SK-N-SH (cell line): Measurements from ENCODE around the gene MPIG6B. TPM values are rescaled to one million over a fixed set of nuclear protein-coding genes. Genes with fewer than 3 reads are reported as not detected.

Experiments
- CTCF ChIA-PET: fragments of 300-600, 350-600 bp; formaldehyde crosslinking; extraction: SDS; loops from one replicate; lab custom pipeline; 2021; lab: Yijun Ruan, JAX
- POLR2A ChIA-PET: fragments of 350-600 bp; sonication (Branson Sonifier 250); formaldehyde crosslinking; extraction: SDS; loops from one replicate; lab custom pipeline; 2020; ENCODE audit warnings: antibody characterized with exemption, inconsistent platforms; lab: Yijun Ruan, JAX
- DNase-seq: peaks from one replicate; pipeline ENCODE4 v3.0.0; 2012
- H2AFZ ChIP-seq: fragments of 200-600 bp; sonication (generic); 2 replicates; pipeline ENCODE4 v1.8.1; 2016; ENCODE audit warnings: antibody characterized with exemption, mild to moderate bottlenecking, low read depth
- H3F3A ChIP-seq: fragments of 200-600 bp; sonication (generic); replicated peaks from 2 replicates; pipeline ENCODE3; 2016; ENCODE audit warnings: antibody characterized with exemption, mild to moderate bottlenecking; ENCODE audit not compliant: insufficient read depth
- H3K27ac ChIP-seq, 2 experiments: fragments of 200-500 bp in 1 of 2; fragments of 200-600 bp in 1 of 2; sonication (Bioruptor generic) in 1 of 2; sonication (generic), shearing (Covaris generic) in 1 of 2; 2 replicates each; pipeline versions ENCODE4 v1.5.1 to v1.6.1; 2014 to 2016; ENCODE audit warnings: low read depth in 2 of 2, inconsistent platforms in 1 of 2, low read length in 1 of 2, mild to moderate bottlenecking in 1 of 2, mixed read lengths in 1 of 2
- H3K27me3 ChIP-seq: fragments of 200-600 bp; sonication (generic), shearing (Covaris generic); 2 replicates; pipeline ENCODE4 v1.6.1; 2016; ENCODE audit warnings: mixed run types; ENCODE audit not compliant: insufficient read depth
- H3K36me3 ChIP-seq, 2 experiments: fragments of 200-500 bp in 1 of 2; fragments of 200-600 bp in 1 of 2; sonication (Bioruptor generic) in 1 of 2; sonication (generic) in 1 of 2; replicated peaks in 1 of 2; 2 replicates each; pipeline versions ENCODE3 to v1.5.1; 2014 to 2016; ENCODE audit warnings: low read length in 1 of 2, mild to moderate bottlenecking in 1 of 2; ENCODE audit not compliant: insufficient read depth in 2 of 2, control insufficient read depth in 1 of 2
- H3K4me1 ChIP-seq, 2 experiments: fragments of 200-500 bp in 1 of 2; fragments of 200-600 bp in 1 of 2; sonication (Bioruptor generic) in 1 of 2; sonication (generic), shearing (Covaris generic) in 1 of 2; 2 replicates each; pipeline versions ENCODE4 v1.5.1 to v1.6.1; 2014 to 2016; ENCODE audit warnings: low read depth in 1 of 2, low read length in 1 of 2, mixed run types in 1 of 2; ENCODE audit not compliant: insufficient read depth in 2 of 2, control insufficient read depth in 1 of 2
- H3K4me2 ChIP-seq: fragments of 200-600 bp; sonication (generic), shearing (Covaris generic); 2 replicates; pipeline ENCODE4 v1.6.1; 2017; ENCODE audit warnings: mixed run types
- H3K4me3 ChIP-seq, 2 experiments: fragments of 200-500 bp in 1 of 2; fragments of 200-600 bp in 1 of 2; sonication (Bioruptor generic) in 1 of 2; sonication (generic), shearing (Covaris generic) in 1 of 2; 2 replicates each; pipeline versions ENCODE4 v1.5.1 to v1.8.1; 2014 to 2016; ENCODE audit warnings: low read depth in 2 of 2, inconsistent platforms in 1 of 2, low read length in 1 of 2, mild to moderate bottlenecking in 1 of 2, mixed read lengths in 1 of 2, moderate library complexity in 1 of 2
- H3K79me2 ChIP-seq: fragments of 200-600 bp; sonication (generic); 2 replicates; pipeline ENCODE4 v1.8.1; 2017; ENCODE audit warnings: mild to moderate bottlenecking; ENCODE audit not compliant: insufficient read depth
- H3K9ac ChIP-seq: fragments of 200-600 bp; sonication (generic); 2 replicates; pipeline ENCODE4 v1.6.1; 2017; ENCODE audit warnings: mixed run types
- H3K9me2 ChIP-seq: fragments of 200-600 bp; sonication (generic); 2 replicates; pipeline ENCODE4 v1.6.1; 2017; ENCODE audit warnings: mixed run types
- H3K9me3 ChIP-seq: fragments of 200-600 bp; sonication (generic); 2 replicates; pipeline ENCODE4 v1.6.1; 2017; ENCODE audit warnings: mixed run types, mild to moderate bottlenecking, moderate library complexity
- H4K20me1 ChIP-seq: fragments of 200-600 bp; sonication (generic); 2 replicates; pipeline ENCODE4 v1.6.1; 2017; ENCODE audit warnings: mild to moderate bottlenecking, mixed run types; ENCODE audit not compliant: insufficient read depth
- EP300 ChIP-seq, 2 experiments: IDR thresholded peaks; 2 replicates each; pipeline versions ENCODE4 v1.4.0 to v1.6.1; 2012; ENCODE audit warnings: borderline replicate concordance in 1 of 2, low read depth in 1 of 2, low read length in 1 of 2
- EZH2phosphoT487 ChIP-seq: fragments of 200-600 bp; sonication (generic); IDR thresholded peaks from 2 replicates; pipeline ENCODE4 v1.6.1; 2017; ENCODE audit warnings: low read depth, mixed run types, mild to moderate bottlenecking, antibody characterized with exemption, moderate library complexity, borderline replicate concordance
- FOSL2 ChIP-seq: IDR thresholded peaks from 2 replicates; pipeline ENCODE4 v1.4.0; 2012; ENCODE audit warnings: low read depth, mild to moderate bottlenecking, moderate library complexity, borderline replicate concordance
- FOXJ3 ChIP-seq: sonication (generic); formaldehyde crosslinking; IDR thresholded peaks from 2 replicates; pipeline ENCODE4 v1.5.1; 2020; ENCODE audit warnings: mild to moderate bottlenecking, missing genetic modification reagents
- FOXM1 ChIP-seq: IDR thresholded peaks from 2 replicates; pipeline ENCODE4 v1.4.0; 2012; ENCODE audit warnings: low read depth, mild to moderate bottlenecking
- JUND ChIP-seq: IDR thresholded peaks from 2 replicates; pipeline ENCODE4 v1.4.0; 2012
- NFIC ChIP-seq: IDR thresholded peaks from 2 replicates; pipeline ENCODE4 v1.4.0; 2012; ENCODE audit warnings: borderline replicate concordance
- NRF1 ChIP-seq: IDR thresholded peaks from 2 replicates; pipeline ENCODE4 v1.6.1; 2012; ENCODE audit warnings: low read depth, mild to moderate bottlenecking, low read length
- RAD21 ChIP-seq: IDR thresholded peaks from 2 replicates; pipeline ENCODE4 v1.6.1; 2012; ENCODE audit warnings: mild to moderate bottlenecking, low read length
- RCOR1 ChIP-seq: fragments of 150-350 bp; IDR thresholded peaks from 2 replicates; pipeline ENCODE4 v1.6.1; 2017; ENCODE audit warnings: antibody characterized with exemption, low read length
- RXRA ChIP-seq: IDR thresholded peaks from 2 replicates; pipeline ENCODE4 v1.4.0; 2012; ENCODE audit warnings: low read depth, mild to moderate bottlenecking, borderline replicate concordance
- SIN3A ChIP-seq: IDR thresholded peaks from 2 replicates; pipeline ENCODE4 v1.6.1; 2012; ENCODE audit warnings: low read depth, mild to moderate bottlenecking, low read length, moderate library complexity, borderline replicate concordance
- TAF1 ChIP-seq: IDR thresholded peaks from 2 replicates; pipeline ENCODE4 v1.6.1; 2012; ENCODE audit warnings: low read depth, mild to moderate bottlenecking, low read length, moderate library complexity, borderline replicate concordance
- TCF12 ChIP-seq: IDR thresholded peaks from 2 replicates; pipeline ENCODE4 v1.4.0; 2012
- YY1 ChIP-seq: IDR thresholded peaks from 2 replicates; pipeline ENCODE4 v1.4.0; 2012; ENCODE audit warnings: low read depth, mild to moderate bottlenecking
- WGBS: methylation state at CpG from one replicate; pipeline ENCODE4 v1.1.6; 2017; ENCODE audit warnings: low lambda C conversion rate; 5-methylcytosine and 5-hydroxymethylcytosine counted together
- polyA plus RNA-seq, 3 experiments: library from polyadenylated mRNA; depleted of rRNA; stranded (reverse); fragments of >200 nt; gene quantifications; 2 replicates each; pipeline ENCODE4 v1.2.3, GENCODE V29; 2012
- small RNA-seq, 7 experiments: library from RNA; depleted of rRNA; stranded (forward); fragments of <200 nt; gene quantifications; one replicate each; pipeline ENCODE3, GENCODE V24; 2012
- TF ChIP-seq, protein P1 (sequence below): IDR thresholded peaks from 2 replicates; pipeline ENCODE4; 2012
- TF ChIP-seq, protein P2 (sequence below): IDR thresholded peaks from 2 replicates; pipeline ENCODE4 v1.4.0; 2012; ENCODE audit warnings: low read depth, borderline replicate concordance
- TF ChIP-seq, protein P3 (sequence below): IDR thresholded peaks from 2 replicates; pipeline ENCODE4 v1.6.1; 2012; ENCODE audit warnings: mild to moderate bottlenecking, low read depth, low read length, moderate library complexity

MPIG6B gene
- polyA plus RNA-seq, 1 of the 3 experiments (the other 2 are of a cell fraction), result not detected

DNA sequence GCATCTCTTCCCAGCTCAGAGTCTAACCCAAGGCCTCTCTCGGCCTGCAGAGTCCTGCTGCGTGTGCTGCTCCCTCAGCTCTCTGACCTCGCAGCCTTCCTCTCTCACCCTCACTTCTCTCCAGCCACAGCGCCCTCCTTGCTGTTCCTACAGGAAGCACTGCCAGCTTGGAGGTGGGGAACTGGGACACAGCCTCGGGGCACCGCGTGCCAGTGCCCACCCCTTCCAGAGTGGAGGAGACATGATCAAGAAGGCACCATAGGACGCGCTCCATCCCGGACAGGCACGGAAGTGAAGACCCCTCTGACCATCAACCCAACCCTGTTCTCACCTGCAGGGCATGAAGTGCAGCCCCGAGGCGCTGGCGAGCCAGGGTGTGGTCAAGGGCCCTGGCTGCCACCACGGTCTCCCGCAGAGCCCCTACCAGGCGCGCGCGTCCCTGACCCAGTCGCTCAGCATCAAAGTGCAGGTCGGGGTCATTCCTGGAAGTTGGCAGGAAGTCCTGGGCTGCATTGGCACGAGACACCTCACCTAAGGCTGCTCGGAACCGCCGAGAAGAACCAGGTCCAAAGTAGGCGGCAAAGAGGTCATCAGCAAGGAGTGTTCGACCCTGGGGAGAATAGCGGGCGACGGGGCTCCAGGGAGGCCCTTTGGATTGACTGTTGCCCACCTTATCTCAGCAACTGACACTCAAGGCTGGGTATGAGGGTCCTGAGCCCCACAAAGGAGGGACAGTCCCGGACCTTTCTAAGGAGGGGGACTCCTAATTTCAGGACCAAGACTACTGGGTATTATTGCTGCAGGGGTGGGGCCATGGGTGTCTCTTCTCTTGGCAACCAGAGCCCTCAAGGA lies 52.7 kb downstream of the MPIG6B start:
- peaks cover 0 to 22% of the 10 kb centered on the region in 2 experiments for H3K36me3 ChIP-seq
- H3K4me2 ChIP-seq, result no peak overlapping the region
- CTCF ChIA-PET, result interaction anchor here (0.8 to 9.9 kb wide), 4 partner anchors 10 to 54 kb away, joined by 3 to 62 read pairs (median 6); no protein-coding TSS in a partner anchor
- no peaks in the 10 kb centered on the region for H3K9me2 ChIP-seq
- H3F3A ChIP-seq, result peaks cover 3% of the 10 kb centered on the region
- no peak overlapping the region for H2AFZ ChIP-seq
- POLR2A ChIA-PET, result interaction anchor here (1.2 kb wide), 1 partner anchor 40 kb away, joined by 3 read pairs; the partner anchor contains the start of gene CLIC1
- WGBS, result 94% methylated on average over 19 of the region's 32 CpGs
- TF ChIP-seq JUND (no peak), RAD21 (no peak), FOXJ3 (no peak), SIN3A (no peak), FOXM1 (no peak), TAF1 (no peak), RXRA (no peak), EP300 (IDR thresholded peaks at IDR 0.05; ENCODE audit: borderline replicate concordance in 1 of 2, low read depth in 1 of 2, low read length in 1 of 2) (no peak), FOSL2 (no peak), NRF1 (no peak), RCOR1 (no peak), YY1 (no peak), TCF12 (no peak), EZH2phosphoT487 (no peak), NFIC (no peak)
- TF ChIP-seq, protein P1, sequence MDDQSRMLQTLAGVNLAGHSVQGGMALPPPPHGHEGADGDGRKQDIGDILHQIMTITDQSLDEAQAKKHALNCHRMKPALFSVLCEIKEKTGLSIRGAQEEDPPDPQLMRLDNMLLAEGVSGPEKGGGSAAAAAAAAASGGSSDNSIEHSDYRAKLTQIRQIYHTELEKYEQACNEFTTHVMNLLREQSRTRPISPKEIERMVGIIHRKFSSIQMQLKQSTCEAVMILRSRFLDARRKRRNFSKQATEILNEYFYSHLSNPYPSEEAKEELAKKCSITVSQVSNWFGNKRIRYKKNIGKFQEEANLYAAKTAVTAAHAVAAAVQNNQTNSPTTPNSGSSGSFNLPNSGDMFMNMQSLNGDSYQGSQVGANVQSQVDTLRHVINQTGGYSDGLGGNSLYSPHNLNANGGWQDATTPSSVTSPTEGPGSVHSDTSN, result no peak
- TF ChIP-seq, protein P2, sequence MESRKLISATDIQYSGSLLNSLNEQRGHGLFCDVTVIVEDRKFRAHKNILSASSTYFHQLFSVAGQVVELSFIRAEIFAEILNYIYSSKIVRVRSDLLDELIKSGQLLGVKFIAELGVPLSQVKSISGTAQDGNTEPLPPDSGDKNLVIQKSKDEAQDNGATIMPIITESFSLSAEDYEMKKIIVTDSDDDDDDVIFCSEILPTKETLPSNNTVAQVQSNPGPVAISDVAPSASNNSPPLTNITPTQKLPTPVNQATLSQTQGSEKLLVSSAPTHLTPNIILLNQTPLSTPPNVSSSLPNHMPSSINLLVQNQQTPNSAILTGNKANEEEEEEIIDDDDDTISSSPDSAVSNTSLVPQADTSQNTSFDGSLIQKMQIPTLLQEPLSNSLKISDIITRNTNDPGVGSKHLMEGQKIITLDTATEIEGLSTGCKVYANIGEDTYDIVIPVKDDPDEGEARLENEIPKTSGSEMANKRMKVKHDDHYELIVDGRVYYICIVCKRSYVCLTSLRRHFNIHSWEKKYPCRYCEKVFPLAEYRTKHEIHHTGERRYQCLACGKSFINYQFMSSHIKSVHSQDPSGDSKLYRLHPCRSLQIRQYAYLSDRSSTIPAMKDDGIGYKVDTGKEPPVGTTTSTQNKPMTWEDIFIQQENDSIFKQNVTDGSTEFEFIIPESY, result no peak
- TF ChIP-seq, protein P3, sequence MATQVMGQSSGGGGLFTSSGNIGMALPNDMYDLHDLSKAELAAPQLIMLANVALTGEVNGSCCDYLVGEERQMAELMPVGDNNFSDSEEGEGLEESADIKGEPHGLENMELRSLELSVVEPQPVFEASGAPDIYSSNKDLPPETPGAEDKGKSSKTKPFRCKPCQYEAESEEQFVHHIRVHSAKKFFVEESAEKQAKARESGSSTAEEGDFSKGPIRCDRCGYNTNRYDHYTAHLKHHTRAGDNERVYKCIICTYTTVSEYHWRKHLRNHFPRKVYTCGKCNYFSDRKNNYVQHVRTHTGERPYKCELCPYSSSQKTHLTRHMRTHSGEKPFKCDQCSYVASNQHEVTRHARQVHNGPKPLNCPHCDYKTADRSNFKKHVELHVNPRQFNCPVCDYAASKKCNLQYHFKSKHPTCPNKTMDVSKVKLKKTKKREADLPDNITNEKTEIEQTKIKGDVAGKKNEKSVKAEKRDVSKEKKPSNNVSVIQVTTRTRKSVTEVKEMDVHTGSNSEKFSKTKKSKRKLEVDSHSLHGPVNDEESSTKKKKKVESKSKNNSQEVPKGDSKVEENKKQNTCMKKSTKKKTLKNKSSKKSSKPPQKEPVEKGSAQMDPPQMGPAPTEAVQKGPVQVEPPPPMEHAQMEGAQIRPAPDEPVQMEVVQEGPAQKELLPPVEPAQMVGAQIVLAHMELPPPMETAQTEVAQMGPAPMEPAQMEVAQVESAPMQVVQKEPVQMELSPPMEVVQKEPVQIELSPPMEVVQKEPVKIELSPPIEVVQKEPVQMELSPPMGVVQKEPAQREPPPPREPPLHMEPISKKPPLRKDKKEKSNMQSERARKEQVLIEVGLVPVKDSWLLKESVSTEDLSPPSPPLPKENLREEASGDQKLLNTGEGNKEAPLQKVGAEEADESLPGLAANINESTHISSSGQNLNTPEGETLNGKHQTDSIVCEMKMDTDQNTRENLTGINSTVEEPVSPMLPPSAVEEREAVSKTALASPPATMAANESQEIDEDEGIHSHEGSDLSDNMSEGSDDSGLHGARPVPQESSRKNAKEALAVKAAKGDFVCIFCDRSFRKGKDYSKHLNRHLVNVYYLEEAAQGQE, result no peak
- TF ChIP-seq, all 33 proteins: peak for 0
- Histone ChIP-seq H3K27ac (no peak overlapping the region), H3K9me3 (no peaks in the 10 kb centered on the region), H4K20me1 (no peaks in the 10 kb centered on the region), H3K27me3 (no peaks in the 10 kb centered on the region), H3K9ac (no peak overlapping the region), H3K79me2 (no peaks in the 10 kb centered on the region), H3K4me1 (peaks cover 9 to 10% of the 10 kb centered on the region in 2 experiments; a peak in 2 of 4 replicates), H3K4me3 (no peak overlapping the region)
- no peak for DNase-seq

Small RNAs within 50 kb of the gene (small RNA-seq; reads per million reads assigned to genes)
- gene LY6G6D (0 reads per million in 7 experiments), gene MIR4646 (0 reads per million in 7 experiments), gene MSH5-SAPCD1 (0 reads per million in 7 experiments), gene RNU6-850P (0 reads per million in 7 experiments), gene SAPCD1 (0 to 15.8 (median 0) reads per million in 7 experiments)

Other genes starting within 250 kb of the MPIG6B start
- 9.7 and 9.9 TPM in 2 replicates for gene MICB, start 225.2 kb upstream of the MPIG6B start, polyA plus RNA-seq (2012; rRNA removed)
- gene MCCD1, start 194.4 kb upstream of the MPIG6B start, polyA plus RNA-seq (2012; rRNA removed), result not detected in 2 replicates
- 502 and 556 TPM in 2 replicates for gene DDX39B, start 181.4 kb upstream of the MPIG6B start, polyA plus RNA-seq (2012; rRNA removed)
- 13.6 and 15.6 TPM in 2 replicates for gene ATP6V1G2, start 176.8 kb upstream of the MPIG6B start, polyA plus RNA-seq (2012; rRNA removed)
- 14.6 and 17.1 TPM in 2 replicates for gene NFKBIL1, start 175.8 kb upstream of the MPIG6B start, polyA plus RNA-seq (2012; rRNA removed)
- gene LTA, start 151.1 kb upstream of the MPIG6B start, polyA plus RNA-seq (2012; rRNA removed), result not detected in 2 replicates
- not detected in 2 replicates for gene TNF, start 147.8 kb upstream of the MPIG6B start, polyA plus RNA-seq (2012; rRNA removed)
- 0.10 and 0.16 TPM in 2 replicates for gene LTB, start 140.9 kb upstream of the MPIG6B start, polyA plus RNA-seq (2012; rRNA removed)
- gene LST1, start 137.1 kb upstream of the MPIG6B start, polyA plus RNA-seq (2012; rRNA removed), result not detected in 2 replicates
- gene NCR3, start 130.4 kb upstream of the MPIG6B start, polyA plus RNA-seq (2012; rRNA removed), result not detected in 2 replicates
- not detected in 2 replicates for gene AIF1, start 108.1 kb upstream of the MPIG6B start, polyA plus RNA-seq (2012; rRNA removed)
- gene PRRC2A, start 102.7 kb upstream of the MPIG6B start, polyA plus RNA-seq (2012; rRNA removed), result 36.1 and 76.1 TPM in 2 replicates
- gene BAG6, start 70.7 kb upstream of the MPIG6B start, polyA plus RNA-seq (2012; rRNA removed), result 100 and 220 TPM in 2 replicates
- gene APOM, start 67.5 kb upstream of the MPIG6B start, polyA plus RNA-seq (2012; rRNA removed), result 6.8 and 7.2 TPM in 2 replicates
- gene C6orf47, start 62.6 kb upstream of the MPIG6B start, polyA plus RNA-seq (2012; rRNA removed), result 10.3 and 11.5 TPM in 2 replicates
- 18.3 and 19.1 TPM in 2 replicates for gene GPANK1, start 58.4 kb upstream of the MPIG6B start, polyA plus RNA-seq (2012; rRNA removed)
- 97.3 and 101 TPM in 2 replicates for gene CSNK2B, start 57.3 kb upstream of the MPIG6B start, polyA plus RNA-seq (2012; rRNA removed)
- gene LY6G5B, start 53.4 kb upstream of the MPIG6B start, polyA plus RNA-seq (2012; rRNA removed), result 12.7 and 20.6 TPM in 2 replicates
- 0.60 and 1.1 TPM in 2 replicates for gene LY6G5C, start 42.3 kb upstream of the MPIG6B start, polyA plus RNA-seq (2012; rRNA removed)
- 49.3 and 52.9 TPM in 2 replicates for gene ABHD16A, start 20.0 kb upstream of the MPIG6B start, polyA plus RNA-seq (2012; rRNA removed)
- gene LY6G6F, start 16.5 kb upstream of the MPIG6B start, polyA plus RNA-seq (2012; rRNA removed), result not detected in 2 replicates
- gene LY6G6D, start 8.0 kb upstream of the MPIG6B start, polyA plus RNA-seq (2012; rRNA removed), result not detected in 2 replicates
- gene LY6G6C, start 1.6 kb upstream of the MPIG6B start, polyA plus RNA-seq (2012; rRNA removed), result 0.08 TPM in 1 of 2 replicates, not detected in the other
- 147 and 180 TPM in 2 replicates for gene DDAH2, start 5.9 kb downstream of the MPIG6B start, polyA plus RNA-seq (2012; rRNA removed)
- gene CLIC1, start 13.2 kb downstream of the MPIG6B start, polyA plus RNA-seq (2012; rRNA removed), result 520 and 569 TPM in 2 replicates
- 16.0 and 19.5 TPM in 2 replicates for gene MSH5, start 16.6 kb downstream of the MPIG6B start, polyA plus RNA-seq (2012; rRNA removed)
- gene SAPCD1, start 39.3 kb downstream of the MPIG6B start, polyA plus RNA-seq (2012; rRNA removed), result 5.9 and 6.3 TPM in 2 replicates
- 0.45 and 0.56 TPM in 2 replicates for gene VWA7, start 54.0 kb downstream of the MPIG6B start, polyA plus RNA-seq (2012; rRNA removed)
- gene VARS1, start 72.4 kb downstream of the MPIG6B start, polyA plus RNA-seq (2012; rRNA removed), result 22.2 and 35.1 TPM in 2 replicates
- 47.8 and 79.1 TPM in 2 replicates for gene LSM2, start 83.6 kb downstream of the MPIG6B start, polyA plus RNA-seq (2012; rRNA removed)
- 0.69 and 0.83 TPM in 2 replicates for gene HSPA1L, start 91.9 kb downstream of the MPIG6B start, polyA plus RNA-seq (2012; rRNA removed)
- 71.1 and 119 TPM in 2 replicates for gene HSPA1A, start 92.2 kb downstream of the MPIG6B start, polyA plus RNA-seq (2012; rRNA removed)
- gene HSPA1B, start 104.4 kb downstream of the MPIG6B start, polyA plus RNA-seq (2012; rRNA removed), result 52.4 and 96.3 TPM in 2 replicates
- gene NEU1, start 139.4 kb downstream of the MPIG6B start, polyA plus RNA-seq (2012; rRNA removed), result 42.2 and 43.0 TPM in 2 replicates
- 0.26 and 0.49 TPM in 2 replicates for gene SLC44A4, start 155.6 kb downstream of the MPIG6B start, polyA plus RNA-seq (2012; rRNA removed)
- 50.1 and 72.0 TPM in 2 replicates for gene EHMT2, start 174.3 kb downstream of the MPIG6B start, polyA plus RNA-seq (2012; rRNA removed)
- 8.3 and 8.4 TPM in 2 replicates for gene ZBTB12, start 178.7 kb downstream of the MPIG6B start, polyA plus RNA-seq (2012; rRNA removed)
- gene C2, start 204.3 kb downstream of the MPIG6B start, polyA plus RNA-seq (2012; rRNA removed), result 0.15 and 0.43 TPM in 2 replicates
- gene CFB, start 222.7 kb downstream of the MPIG6B start, polyA plus RNA-seq (2012; rRNA removed), result 42.1 and 64.4 TPM in 2 replicates
- 89.5 and 116 TPM in 2 replicates for gene NELFE, start 235.6 kb downstream of the MPIG6B start, polyA plus RNA-seq (2012; rRNA removed)
- 86.3 and 89.4 TPM in 2 replicates for gene SKIC2, start 235.8 kb downstream of the MPIG6B start, polyA plus RNA-seq (2012; rRNA removed)
- gene DXO, start 248.8 kb downstream of the MPIG6B start, polyA plus RNA-seq (2012; rRNA removed), result 25.3 and 27.1 TPM in 2 replicates